ENCODE measurements around the gene FCRL2.

Gene FCRL2

GRCh38 chr1:157734321-157734720, 42.6 kb downstream of the FCRL2 start:
- ATAC-seq: no peak

GRCh38 chr1:157732755-157733154, 44.2 kb downstream of the FCRL2 start:
- no peak for ATAC-seq
- TF ChIP-seq TOX (CRISPR knock-in tag; IDR thresholded peaks at IDR 0.05; ENCODE audit: borderline replicate concordance) (no peak), BACH2 (CRISPR knock-in tag; IDR thresholded peaks at IDR 0.05; ENCODE audit: borderline replicate concordance) (no peak), ARNTL (CRISPR knock-in tag; IDR thresholded peaks at IDR 0.05; ENCODE audit: borderline replicate concordance, low read depth) (no peak), ZFP30 (CRISPR knock-in tag; IDR thresholded peaks at IDR 0.05) (no peak), CSDC2 (CRISPR knock-in tag; IDR thresholded peaks at IDR 0.05) (no peak), ZNF565 (CRISPR knock-in tag; conservative IDR thresholded peaks at IDR 0.05; ENCODE audit: low read depth) (no peak), GLIS3 (CRISPR knock-in tag; IDR thresholded peaks at IDR 0.05) (no peak), RARB (CRISPR knock-in tag; IDR thresholded peaks at IDR 0.05) (no peak), TCF4 (CRISPR knock-in tag; IDR thresholded peaks at IDR 0.05; ENCODE audit: borderline replicate concordance) (no peak), TSHZ2 (CRISPR knock-in tag; IDR thresholded peaks at IDR 0.05) (no peak), ISL1 (CRISPR knock-in tag; IDR thresholded peaks at IDR 0.05) (no peak), CSRNP3 (CRISPR knock-in tag; IDR thresholded peaks at IDR 0.05) (no peak)
- TF ChIP-seq, protein P1, sequence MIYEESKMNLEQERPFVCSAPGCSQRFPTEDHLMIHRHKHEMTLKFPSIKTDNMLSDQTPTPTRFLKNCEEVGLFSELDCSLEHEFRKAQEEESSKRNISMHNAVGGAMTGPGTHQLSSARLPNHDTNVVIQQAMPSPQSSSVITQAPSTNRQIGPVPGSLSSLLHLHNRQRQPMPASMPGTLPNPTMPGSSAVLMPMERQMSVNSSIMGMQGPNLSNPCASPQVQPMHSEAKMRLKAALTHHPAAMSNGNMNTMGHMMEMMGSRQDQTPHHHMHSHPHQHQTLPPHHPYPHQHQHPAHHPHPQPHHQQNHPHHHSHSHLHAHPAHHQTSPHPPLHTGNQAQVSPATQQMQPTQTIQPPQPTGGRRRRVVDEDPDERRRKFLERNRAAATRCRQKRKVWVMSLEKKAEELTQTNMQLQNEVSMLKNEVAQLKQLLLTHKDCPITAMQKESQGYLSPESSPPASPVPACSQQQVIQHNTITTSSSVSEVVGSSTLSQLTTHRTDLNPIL (CRISPR knock-in tag; IDR thresholded peaks at IDR 0.05; ENCODE audit: low read depth): no peak

More at GRCh38 chr1:157734321-157734720, 42.6 kb downstream of the FCRL2 start:
- TF ChIP-seq ARNTL (CRISPR knock-in tag; IDR thresholded peaks at IDR 0.05; ENCODE audit: borderline replicate concordance, low read depth) (no peak), ZC3H10 (CRISPR knock-in tag; IDR thresholded peaks at IDR 0.05) (no peak), SNAI2 (CRISPR knock-in tag; IDR thresholded peaks at IDR 0.05) (no peak), CSDC2 (CRISPR knock-in tag; IDR thresholded peaks at IDR 0.05) (no peak), PATZ1 (CRISPR knock-in tag; IDR thresholded peaks at IDR 0.05; ENCODE audit: borderline replicate concordance) (no peak), ZNF565 (CRISPR knock-in tag; conservative IDR thresholded peaks at IDR 0.05; ENCODE audit: low read depth) (no peak), PPARA (CRISPR knock-in tag; IDR thresholded peaks at IDR 0.05; ENCODE audit: borderline replicate concordance) (no peak), OSR1 (CRISPR knock-in tag; IDR thresholded peaks at IDR 0.05) (no peak), TSHZ2 (CRISPR knock-in tag; IDR thresholded peaks at IDR 0.05) (no peak), ZFP30 (CRISPR knock-in tag; IDR thresholded peaks at IDR 0.05) (no peak), ESRRG (CRISPR knock-in tag; IDR thresholded peaks at IDR 0.05) (no peak), TCF4 (CRISPR knock-in tag; IDR thresholded peaks at IDR 0.05; ENCODE audit: borderline replicate concordance) (no peak), ZNF8 (CRISPR knock-in tag; IDR thresholded peaks at IDR 0.05) (no peak), ZNF70 (CRISPR knock-in tag; IDR thresholded peaks at IDR 0.05) (no peak), RARB (CRISPR knock-in tag; IDR thresholded peaks at IDR 0.05) (no peak)
- TF ChIP-seq, protein P1 (CRISPR knock-in tag; IDR thresholded peaks at IDR 0.05; ENCODE audit: low read depth): no peak
